Activated B cell treated with CpG ODN at 0.5 μM for 24 hours (primary cell): ENCODE data around the gene GAL. TPM values are rescaled to one million over a fixed set of nuclear protein-coding genes. Genes with fewer than 3 reads are reported as not detected.
"Not testable (repeated sequence)": the region's sequence is repeated elsewhere in the genome, so short reads cannot be mapped to it uniquely, and the experiment has no call there.

Experiments used
- ATAC-seq: fragments of 200-7000 bp; cut with Tn5 transposase; one replicate; pipeline ENCODE4 v1.10.0; 2021; ENCODE audit warnings: low read depth, mild to moderate bottlenecking, moderate library complexity
- CTCF ChIA-PET: fragments of 350-600 bp; sonication (Branson Sonifier 250); formaldehyde crosslinking; loops from one replicate; lab custom pipeline; 2021; ENCODE audit warnings: antibody characterized with exemption; lab: Charles Lee
- POLR2A ChIA-PET: fragments of 350-600 bp; sonication (Branson Sonifier 250); formaldehyde crosslinking; loops from one replicate; lab custom pipeline; 2021; ENCODE audit warnings: antibody characterized with exemption; lab: Charles Lee
- DNase-seq: peaks from one replicate; pipeline ENCODE4 v3.0.0; 2022
- H3K27ac Mint-ChIP-seq: one replicate; pipeline ENCODE4 v1.8.0; 2020; ENCODE audit warnings: mixed read lengths
- H3K27me3 Mint-ChIP-seq: one replicate; pipeline ENCODE4 v1.8.0; 2021; ENCODE audit warnings: mixed read lengths
- H3K36me3 Mint-ChIP-seq: one replicate; pipeline ENCODE4 v1.8.0; 2021; ENCODE audit warnings: low read depth, mixed read lengths
- H3K4me1 Mint-ChIP-seq: one replicate; pipeline ENCODE4 v1.8.0; 2021; ENCODE audit warnings: mixed read lengths
- H3K4me3 Mint-ChIP-seq: one replicate; pipeline ENCODE4 v1.8.0; 2020; ENCODE audit warnings: mild to moderate bottlenecking, mixed read lengths
- H3K9me3 Mint-ChIP-seq: one replicate; pipeline ENCODE4 v1.8.0; 2020; ENCODE audit warnings: mixed read lengths
- intact Hi-C: fragments of 100-400 bp; cut with micrococcal nuclease; formaldehyde crosslinking; loops from one replicate; pipeline ENCODE4 v1.15.1; 2024
- total RNA-seq: library from RNA; stranded (reverse); gene quantifications from 2 replicates; pipeline ENCODE4 v1.2.3, GENCODE V29; 2022
- TF ChIP-seq, protein P1 (sequence below): fragments of 200-600 bp; IDR thresholded peaks from one replicate; pipeline ENCODE4 v1.8.0; 2022; ENCODE audit warnings: antibody characterized with exemption, mild to moderate bottlenecking

GAL gene, protein sequence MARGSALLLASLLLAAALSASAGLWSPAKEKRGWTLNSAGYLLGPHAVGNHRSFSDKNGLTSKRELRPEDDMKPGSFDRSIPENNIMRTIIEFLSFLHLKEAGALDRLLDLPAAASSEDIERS
- total RNA-seq, result not detected in 2 replicates

GRCh38 chr11:68684385-68685356 lies at the start of gene GAL:
GAL (plus strand) TSS chr11:68684544; CDS start chr11:68684924, 380 bp downstream.
- TF ChIP-seq, protein P1, sequence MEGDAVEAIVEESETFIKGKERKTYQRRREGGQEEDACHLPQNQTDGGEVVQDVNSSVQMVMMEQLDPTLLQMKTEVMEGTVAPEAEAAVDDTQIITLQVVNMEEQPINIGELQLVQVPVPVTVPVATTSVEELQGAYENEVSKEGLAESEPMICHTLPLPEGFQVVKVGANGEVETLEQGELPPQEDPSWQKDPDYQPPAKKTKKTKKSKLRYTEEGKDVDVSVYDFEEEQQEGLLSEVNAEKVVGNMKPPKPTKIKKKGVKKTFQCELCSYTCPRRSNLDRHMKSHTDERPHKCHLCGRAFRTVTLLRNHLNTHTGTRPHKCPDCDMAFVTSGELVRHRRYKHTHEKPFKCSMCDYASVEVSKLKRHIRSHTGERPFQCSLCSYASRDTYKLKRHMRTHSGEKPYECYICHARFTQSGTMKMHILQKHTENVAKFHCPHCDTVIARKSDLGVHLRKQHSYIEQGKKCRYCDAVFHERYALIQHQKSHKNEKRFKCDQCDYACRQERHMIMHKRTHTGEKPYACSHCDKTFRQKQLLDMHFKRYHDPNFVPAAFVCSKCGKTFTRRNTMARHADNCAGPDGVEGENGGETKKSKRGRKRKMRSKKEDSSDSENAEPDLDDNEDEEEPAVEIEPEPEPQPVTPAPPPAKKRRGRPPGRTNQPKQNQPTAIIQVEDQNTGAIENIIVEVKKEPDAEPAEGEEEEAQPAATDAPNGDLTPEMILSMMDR, result no peak
- DNase-seq, result no peak
- Mint-ChIP-seq H3K27ac (no peak within 1 kb of the TSS), H3K27me3 (peaks cover 40% of the 10 kb centered on the region), H3K36me3 (no peaks in the 10 kb centered on the region), H3K9me3 (no peaks in the 10 kb centered on the region), H3K4me1 (no peaks in the 10 kb centered on the region), H3K4me3 (no peak within 1 kb of the TSS)
- CTCF ChIA-PET, result no interaction called here
- POLR2A ChIA-PET, result no interaction called here
- intact Hi-C loops, result no loop called here
- no peak for ATAC-seq

GRCh38 chr11:68634606-68635005 lies 49.7 kb upstream of the GAL start:
- H3K9me3 Mint-ChIP-seq, H3K36me3 Mint-ChIP-seq, intact Hi-C loops, H3K4me1 Mint-ChIP-seq, H3K4me3 Mint-ChIP-seq, POLR2A ChIA-PET, ATAC-seq, CTCF ChIA-PET, H3K27ac Mint-ChIP-seq, DNase-seq: not testable (repeated sequence)
- H3K27me3 Mint-ChIP-seq, result peaks cover 21% of the 10 kb centered on the region

DNA sequence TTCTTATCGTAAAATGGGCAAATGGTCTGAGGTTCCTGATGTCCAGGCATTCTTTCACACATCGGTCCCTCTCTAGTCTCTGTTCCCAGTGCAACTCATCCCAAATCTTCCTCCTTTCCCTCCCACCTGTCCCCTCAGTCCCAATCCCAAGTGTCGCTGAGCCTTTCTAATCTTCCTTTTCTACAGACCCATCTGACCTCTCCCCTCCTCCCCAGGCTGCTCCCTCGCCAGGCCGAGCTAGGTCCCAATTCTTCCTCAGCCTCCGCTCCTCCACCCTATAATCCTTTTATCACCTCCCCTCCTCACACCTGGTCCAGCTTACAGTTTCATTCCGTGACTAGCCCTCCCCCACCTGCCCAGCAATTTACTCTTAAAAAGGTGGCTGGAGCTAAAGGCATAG lies 49.2 kb upstream of the GAL start:
- CTCF ChIA-PET, H3K27ac Mint-ChIP-seq, ATAC-seq, H3K36me3 Mint-ChIP-seq, H3K4me3 Mint-ChIP-seq, H3K9me3 Mint-ChIP-seq, POLR2A ChIA-PET, intact Hi-C loops, DNase-seq, H3K4me1 Mint-ChIP-seq: not testable (repeated sequence)
- H3K27me3 Mint-ChIP-seq, result peaks cover 21% of the 10 kb centered on the region

GRCh38 chr11:68635883-68636282 lies 48.5 kb upstream of the GAL start:
- POLR2A ChIA-PET, CTCF ChIA-PET, H3K27ac Mint-ChIP-seq: not testable (repeated sequence)

GRCh38 chr11:68639322-68639721 lies 45.0 kb upstream of the GAL start:
- not testable (repeated sequence) for H3K4me3 Mint-ChIP-seq, H3K36me3 Mint-ChIP-seq

More at GRCh38 chr11:68635883-68636282, 48.5 kb upstream of the GAL start:
- DNase-seq, H3K4me3 Mint-ChIP-seq, intact Hi-C loops, ATAC-seq, H3K4me1 Mint-ChIP-seq, H3K9me3 Mint-ChIP-seq, H3K36me3 Mint-ChIP-seq: not testable (repeated sequence)
- peaks cover 21% of the 10 kb centered on the region for H3K27me3 Mint-ChIP-seq

GRCh38 chr11:68641880-68642279 lies 42.5 kb upstream of the GAL start:
- ATAC-seq (no peak), DNase-seq (no peak)
- Mint-ChIP-seq H3K36me3 (no peaks in the 10 kb centered on the region), H3K4me1 (no peaks in the 10 kb centered on the region), H3K4me3 (no peak overlapping the region), H3K9me3 (peaks cover 3% of the 10 kb centered on the region), H3K27ac (no peak overlapping the region), H3K27me3 (peaks cover under 1% of the 10 kb centered on the region)
- ChIA-PET CTCF (no interaction called here), POLR2A (no interaction called here)
- intact Hi-C loops, result no loop called here
- TF ChIP-seq, protein P1, result no peak

More at GRCh38 chr11:68639322-68639721, 45.0 kb upstream of the GAL start:
- ATAC-seq, CTCF ChIA-PET, intact Hi-C loops, POLR2A ChIA-PET, H3K9me3 Mint-ChIP-seq, H3K27ac Mint-ChIP-seq, DNase-seq, H3K4me1 Mint-ChIP-seq: not testable (repeated sequence)
- H3K27me3 Mint-ChIP-seq, result peaks cover 21% of the 10 kb centered on the region

- no peak overlapping the region for H3K27ac Mint-ChIP-seq
- peaks cover 9% of the 10 kb centered on the region for H3K9me3 Mint-ChIP-seq
- peaks cover 4% of the 10 kb centered on the region for H3K36me3 Mint-ChIP-seq
- TF ChIP-seq, protein P1, result no peak
- ATAC-seq (no peak), DNase-seq (no peak)
- ChIA-PET CTCF (no interaction called here), POLR2A (no interaction called here)
- H3K4me1 Mint-ChIP-seq, result no peaks in the 10 kb centered on the region
- H3K4me3 Mint-ChIP-seq, result no peak overlapping the region
- H3K27me3 Mint-ChIP-seq, result peaks cover 2% of the 10 kb centered on the region
- intact Hi-C loops, result no loop called here
Measured at GRCh38 chr11:68643585-68643984, 40.8 kb upstream of the GAL start.
